Endodermal cell (in vitro differentiated cells): Measurements from ENCODE around the gene PLRG1. TPM values are rescaled to one million over a fixed set of nuclear protein-coding genes. Genes with fewer than 3 reads are reported as not detected.

Experiments
- DNase-seq: peaks from one replicate; pipeline ENCODE4 v3.0.0-alpha.2; 2017
- H3K27ac ChIP-seq: 2 replicates; pipeline ENCODE4 v1.5.1; 2013; ENCODE audit warnings: mild to moderate bottlenecking, low read depth, low read length, moderate library complexity
- H3K27me3 ChIP-seq: 2 replicates; pipeline ENCODE4 v1.6.1; 2013; ENCODE audit warnings: mild to moderate bottlenecking, low read length, moderate library complexity; ENCODE audit not compliant: insufficient read depth, control insufficient read depth, poor library complexity, severe bottlenecking
- H3K36me3 ChIP-seq: 2 replicates; pipeline ENCODE4 v1.7.0; 2013; ENCODE audit warnings: mild to moderate bottlenecking, low read length, moderate library complexity; ENCODE audit not compliant: control insufficient read depth, insufficient read depth
- H3K4me1 ChIP-seq: one replicate; pipeline ENCODE4 v1.7.0; 2013; ENCODE audit warnings: low read length; ENCODE audit not compliant: control insufficient read depth, insufficient read depth
- H3K4me3 ChIP-seq: 2 replicates; pipeline ENCODE4 v1.5.1; 2013; ENCODE audit warnings: mild to moderate bottlenecking, low read length, moderate library complexity
- H3K9ac ChIP-seq: 2 replicates; pipeline ENCODE4 v1.6.1; 2013; ENCODE audit warnings: mild to moderate bottlenecking, low read length, moderate library complexity; ENCODE audit not compliant: poor library complexity, severe bottlenecking; ENCODE audit errors: extremely low read depth
- H3K9me3 ChIP-seq: 2 replicates; pipeline ENCODE4 v1.6.1; 2013; ENCODE audit warnings: mild to moderate bottlenecking, low read length, moderate library complexity; ENCODE audit not compliant: control insufficient read depth
- H3K27ac Mint-ChIP-seq: 2 replicates; pipeline ENCODE4 v1.8.0; 2020; ENCODE audit warnings: mixed read lengths
- H3K27me3 Mint-ChIP-seq: 2 replicates; pipeline ENCODE4 v1.8.0; 2021; ENCODE audit warnings: mild to moderate bottlenecking, mixed read lengths; ENCODE audit not compliant: insufficient read depth
- H3K36me3 Mint-ChIP-seq: 2 replicates; pipeline ENCODE4 v1.8.0; 2020; ENCODE audit warnings: low read depth, mixed read lengths
- H3K4me1 Mint-ChIP-seq: 2 replicates; pipeline ENCODE4 v1.8.0; 2020; ENCODE audit warnings: mixed read lengths
- H3K4me3 Mint-ChIP-seq: 2 replicates; pipeline ENCODE4 v1.8.0; 2020; ENCODE audit warnings: mild to moderate bottlenecking, moderate library complexity, mixed read lengths
- H3K9me3 Mint-ChIP-seq: 2 replicates; pipeline ENCODE4 v1.8.0; 2020; ENCODE audit warnings: mild to moderate bottlenecking, mixed read lengths
- CTCF ChIP-seq: fragments of 200-600 bp; sonication (generic); conservative IDR thresholded peaks from 2 replicates; pipeline ENCODE4 v1.5.0; 2021; ENCODE audit warnings: antibody characterized with exemption, mild to moderate bottlenecking
- WGBS, 2 experiments: methylation state at CpG; one replicate each; pipeline versions ENCODE4 v1.1.5 to v1.1.7; 2013; ENCODE audit warnings: missing lambda C conversion rate in 2 of 2, mixed read lengths in 1 of 2; ENCODE audit not compliant: insufficient coverage in 1 of 2, insufficient read length in 1 of 2; 5-methylcytosine and 5-hydroxymethylcytosine counted together
- total RNA-seq, 2 donors: library from RNA; stranded (reverse); fragmentation: NEBNext Ultra II Directional in 1 of 2; extraction: Animal tissue kit (Norgen Biotek cat#: 25700) in 1 of 2; gene quantifications; 2 replicates in 1 of 2; 3 replicates in 1 of 2; pipeline ENCODE4 v1.2.1, GENCODE V29; 2021

PLRG1 gene
- total RNA-seq, 2 donors from 2014 or later = 132 to 235 TPM

GRCh38 chr4:154497889-154498288 is 52.3 kb downstream of the PLRG1 start:
- H3K27ac ChIP-seq = no peak overlapping the region
- no peak overlapping the region for H3K4me3 ChIP-seq
- H3K27me3 ChIP-seq = peaks cover 40% of the 10 kb centered on the region
- H3K4me1 Mint-ChIP-seq = no peaks in the 10 kb centered on the region
- H3K36me3 ChIP-seq = no peaks in the 10 kb centered on the region
- TF ChIP-seq CTCF = no peak
- H3K4me1 ChIP-seq = no peaks in the 10 kb centered on the region
- DNase-seq = no peak
- WGBS, 2 experiments = 87 to 96% methylated on average over 4 to 5 of the region's 5 CpGs
- H3K9me3 Mint-ChIP-seq = no peaks in the 10 kb centered on the region
- H3K36me3 Mint-ChIP-seq = no peaks in the 10 kb centered on the region
- H3K9ac ChIP-seq = no peak overlapping the region
- no peaks in the 10 kb centered on the region for H3K9me3 ChIP-seq
- no peak overlapping the region for H3K4me3 Mint-ChIP-seq
- H3K27me3 Mint-ChIP-seq = peaks cover 36% of the 10 kb centered on the region
- no peak overlapping the region for H3K27ac Mint-ChIP-seq

GRCh38 chr4:154495867-154496266 is 54.3 kb downstream of the PLRG1 start:
- WGBS, 2 experiments = 91 to 100% methylated on average over 2 of the region's 2 CpGs
- Mint-ChIP-seq H3K9me3 (no peaks in the 10 kb centered on the region), H3K27me3 (peaks cover 36% of the 10 kb centered on the region), H3K4me3 (no peak overlapping the region), H3K36me3 (no peaks in the 10 kb centered on the region), H3K27ac (no peak overlapping the region), H3K4me1 (peaks cover 6% of the 10 kb centered on the region)
- H3K27me3 ChIP-seq = peaks cover 55% of the 10 kb centered on the region
- H3K36me3 ChIP-seq = no peaks in the 10 kb centered on the region
- TF ChIP-seq CTCF = no peak
- no peak overlapping the region for H3K9ac ChIP-seq
- DNase-seq = no peak
- no peaks in the 10 kb centered on the region for H3K9me3 ChIP-seq
- no peaks in the 10 kb centered on the region for H3K4me1 ChIP-seq
- no peak overlapping the region for H3K27ac ChIP-seq
- H3K4me3 ChIP-seq = no peak overlapping the region

GRCh38 chr4:154492288-154492687 is 57.9 kb downstream of the PLRG1 start:
- Histone ChIP-seq H3K9ac (no peak overlapping the region), H3K27me3 (peaks cover 88% of the 10 kb centered on the region), H3K36me3 (no peaks in the 10 kb centered on the region), H3K4me3 (peak overlapping the region; percentile 76), H3K27ac (no peak overlapping the region), H3K4me1 (no peaks in the 10 kb centered on the region), H3K9me3 (no peaks in the 10 kb centered on the region)
- H3K4me1 Mint-ChIP-seq = peaks cover 6% of the 10 kb centered on the region
- no peak for TF ChIP-seq CTCF
- peak overlapping the region; percentile 49 for H3K4me3 Mint-ChIP-seq
- no peaks in the 10 kb centered on the region for H3K36me3 Mint-ChIP-seq
- peaks cover 29% of the 10 kb centered on the region for H3K27me3 Mint-ChIP-seq
- DNase-seq = no peak
- H3K27ac Mint-ChIP-seq = no peak overlapping the region
- peaks cover 4% of the 10 kb centered on the region for H3K9me3 Mint-ChIP-seq
- 46 to 60% methylated on average over 16 of the region's 16 CpGs for WGBS, 2 experiments
